Measurements from ENCODE around the gene C9orf72.

The C9orf72 gene

GRCh38 chr9:27534658-27535209 is 38.5 kb downstream of the C9orf72 start:
- H3K4me3 ChIP-seq (ENCODE audit: low read depth, low read length), result no peak overlapping the region
- TF ChIP-seq CTCF (IDR thresholded peaks at IDR 0.05; ENCODE audit: borderline replicate concordance, insufficient read depth, low read depth, low read length), result no peak

DNA sequence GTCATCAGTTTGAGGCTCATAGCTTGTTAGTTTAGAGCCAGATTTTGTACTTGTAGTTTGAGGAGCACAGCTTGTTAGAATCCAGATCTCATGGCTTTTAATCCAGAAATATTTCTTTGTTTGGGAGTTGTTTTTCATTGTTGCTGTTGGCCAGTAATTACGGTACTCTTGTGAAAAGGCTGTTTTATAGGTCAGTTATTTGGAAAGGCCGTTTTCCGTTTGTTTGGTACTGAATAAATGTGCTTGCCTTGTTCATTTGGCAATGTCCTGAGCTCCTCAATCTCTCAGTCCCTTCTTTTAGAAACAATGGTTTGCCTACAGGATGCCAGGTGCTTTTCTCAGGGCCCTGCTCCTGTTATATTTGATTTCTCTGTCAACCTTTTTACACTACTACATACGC is 39.1 kb downstream of the C9orf72 start:
- no peak overlapping the region for H3K4me3 ChIP-seq (ENCODE audit: low read depth, low read length)
- TF ChIP-seq CTCF (IDR thresholded peaks at IDR 0.05; ENCODE audit: borderline replicate concordance, insufficient read depth, low read depth, low read length), result no peak

DNA sequence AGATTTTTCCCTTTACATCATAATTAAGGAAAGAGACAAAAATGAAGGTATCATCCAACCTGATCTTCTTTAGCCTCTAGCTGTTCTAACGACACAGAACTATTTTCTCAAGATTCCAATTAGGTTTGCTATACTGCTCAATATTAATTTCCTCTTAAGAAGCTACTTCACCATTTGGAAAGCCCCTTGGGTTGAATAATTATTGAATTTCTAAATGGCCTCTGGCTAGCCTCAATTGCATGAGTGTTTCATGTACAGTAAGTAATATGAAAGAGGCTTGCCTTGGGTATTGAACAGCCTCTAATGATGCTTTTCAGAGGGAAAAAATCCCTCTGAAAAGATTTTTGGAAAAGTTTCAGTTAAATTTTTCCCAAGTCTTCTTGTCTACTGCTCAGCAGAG is 40.0 kb downstream of the C9orf72 start:
- no peak overlapping the region for H3K4me3 ChIP-seq (ENCODE audit: low read depth, low read length)
- TF ChIP-seq CTCF (IDR thresholded peaks at IDR 0.05; ENCODE audit: borderline replicate concordance, insufficient read depth, low read depth, low read length), result no peak

DNA sequence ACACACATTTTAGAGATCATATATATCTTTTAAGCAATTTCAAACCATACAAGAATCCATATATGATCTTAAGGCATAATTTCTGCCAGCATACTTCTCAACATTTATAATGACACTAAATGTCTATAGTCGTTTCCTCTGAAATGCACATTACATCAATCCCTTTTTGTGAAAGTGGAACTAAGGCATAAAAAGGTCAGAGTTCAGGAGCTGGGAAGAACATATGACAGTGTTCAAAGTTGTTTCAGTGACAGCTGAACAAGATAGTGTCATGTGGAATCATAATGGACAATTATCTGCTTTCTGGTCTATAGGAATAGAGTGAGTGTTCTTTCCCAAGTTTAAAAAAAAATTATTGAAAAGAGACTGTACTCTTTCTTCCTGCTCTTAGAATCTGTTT is 41.2 kb downstream of the C9orf72 start:
- H3K4me3 ChIP-seq (ENCODE audit: low read depth, low read length), result no peak overlapping the region
- no peak for TF ChIP-seq CTCF (IDR thresholded peaks at IDR 0.05; ENCODE audit: borderline replicate concordance, insufficient read depth, low read depth, low read length)

GRCh38 chr9:27530915-27531755 is 42.1 kb downstream of the C9orf72 start:
- no peak overlapping the region for H3K4me3 ChIP-seq (ENCODE audit: low read depth, low read length)
- no peak for TF ChIP-seq CTCF (IDR thresholded peaks at IDR 0.05; ENCODE audit: borderline replicate concordance, insufficient read depth, low read depth, low read length)

DNA sequence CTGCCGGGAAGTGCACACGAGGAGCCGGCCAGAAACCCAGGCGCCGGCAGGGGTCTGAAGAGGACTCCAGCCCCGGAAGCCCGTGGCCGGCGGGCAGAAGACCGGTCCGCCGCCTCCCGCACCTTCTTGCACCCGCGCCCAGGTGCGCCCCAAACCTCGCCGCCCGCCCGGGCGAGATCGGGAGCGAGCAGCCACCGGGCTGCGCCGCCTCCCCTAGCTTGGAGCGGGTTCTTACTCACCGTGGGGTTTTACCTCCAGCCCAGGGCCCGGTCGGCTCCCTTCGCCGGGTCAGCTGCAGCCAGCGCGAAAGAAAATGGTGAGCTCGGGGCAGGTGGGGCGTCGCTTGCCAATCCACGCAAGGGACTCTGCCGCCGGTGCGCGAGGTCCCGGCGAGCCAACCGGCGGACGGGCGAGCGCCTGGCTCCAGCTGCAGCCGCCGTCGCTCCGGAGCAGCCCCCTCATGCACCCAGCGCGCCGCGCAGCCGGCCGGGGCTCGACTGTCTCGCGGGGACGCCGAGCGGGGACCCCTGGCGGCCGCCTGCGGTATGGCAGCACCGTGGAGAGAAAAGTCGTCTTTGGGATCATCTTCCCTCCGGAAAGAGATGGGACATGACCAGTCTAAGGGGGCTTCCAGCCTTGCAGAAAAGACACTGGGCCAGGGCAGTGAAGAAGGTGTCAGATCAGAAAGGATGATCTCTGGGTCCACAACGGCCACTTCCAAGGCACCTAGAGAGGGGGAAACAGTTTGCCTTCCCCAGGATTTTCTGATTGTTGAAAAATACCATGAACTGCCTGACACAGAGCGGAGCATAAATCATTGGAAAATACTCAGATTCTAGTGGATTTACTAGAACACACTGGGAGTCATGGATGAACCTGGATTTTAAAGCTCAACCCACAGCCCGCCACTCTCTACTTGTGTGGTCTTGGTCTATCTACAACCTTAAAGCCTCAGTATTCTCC is 43.7 kb downstream of the C9orf72 start, which contains the start of gene MOB3B:
TSS of gene MOB3B (minus strand) at position 499 of the 963 bp plus-strand sequence. CDS start 74,264 bp downstream, outside the sequence.
- peak within 1 kb of the TSS; percentile 68 for H3K4me3 ChIP-seq (ENCODE audit: low read depth, low read length)
- TF ChIP-seq CTCF (IDR thresholded peaks at IDR 0.05; ENCODE audit: borderline replicate concordance, insufficient read depth, low read depth, low read length), result peak; percentile 93
